HG02798 (cell line): ENCODE results near the gene GAB2.
A peak's percentile ranks its signal among the peaks of the same experiment; 100 is the strongest.
"Not testable (repeated sequence)": the region's sequence is repeated elsewhere in the genome, so short reads cannot be mapped to it uniquely, and the experiment has no call there.

Experiments
- ATAC-seq: cut with Tn5 transposase; IDR thresholded peaks from one replicate; pipeline ENCODE4 v1.9.1; 2021; ENCODE audit warnings: mild to moderate bottlenecking; ENCODE audit not compliant: unreplicated experiment, poor library complexity

GAB2 gene

GRCh38 chr11:78230161-78230877 is 187.3 kb downstream of the GAB2 start:
- no peak for ATAC-seq

- ATAC-seq: no peak
Measured at GRCh38 chr11:78229106-78229505, 188.5 kb downstream of the GAB2 start.

GRCh38 chr11:78228467-78228866 is 189.2 kb downstream of the GAB2 start:
- peak; percentile 64 for ATAC-seq

- peak; percentile 42 for ATAC-seq
Measured at GRCh38 chr11:78227921-78228320, 189.7 kb downstream of the GAB2 start.

DNA sequence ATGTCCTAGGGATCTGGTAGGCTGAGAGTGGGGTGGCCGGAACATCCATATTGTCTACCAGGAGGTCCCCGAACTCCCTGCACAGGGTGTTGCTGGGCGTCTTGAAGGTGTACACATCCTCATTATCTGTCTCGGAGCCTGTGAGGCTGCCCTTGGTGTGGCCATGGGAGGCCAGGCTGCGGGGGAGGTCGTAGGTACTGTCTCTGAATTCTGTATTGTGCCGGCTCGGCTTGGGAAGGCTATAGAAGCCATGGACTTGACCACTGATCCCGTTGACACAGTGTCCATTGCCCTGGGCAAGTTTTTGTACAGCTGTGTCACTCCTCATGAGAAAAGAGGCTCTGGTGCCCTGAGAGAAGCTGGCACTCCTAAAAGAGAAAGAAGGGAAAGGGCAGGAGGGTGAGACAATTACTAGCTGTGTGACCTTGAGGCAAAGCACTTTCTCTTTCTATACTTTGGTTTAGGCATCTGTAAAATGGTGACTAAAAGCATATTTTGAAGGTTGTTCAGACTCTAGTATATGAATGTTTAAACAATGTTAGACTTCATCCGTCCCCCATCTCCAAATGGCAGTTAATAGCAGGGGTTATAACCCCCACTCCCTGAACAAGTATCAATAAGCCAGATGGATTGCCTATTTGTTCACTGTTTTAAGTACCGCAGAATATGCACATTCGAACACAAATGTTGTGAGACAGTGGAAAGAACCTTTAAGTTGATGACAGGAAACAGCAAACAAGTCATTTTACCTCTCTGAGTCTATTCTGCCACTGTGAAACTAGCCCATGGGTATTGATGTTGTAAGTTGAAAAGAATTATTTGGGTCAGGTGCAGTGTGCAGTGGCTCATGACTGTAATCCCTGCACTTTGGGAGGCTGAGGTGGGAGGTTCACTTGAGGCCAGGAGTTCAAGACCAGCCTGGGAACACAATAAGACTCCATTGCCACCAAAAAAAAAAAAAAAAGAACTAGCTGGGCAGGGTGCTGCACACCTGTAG is 190.6 kb downstream of the GAB2 start:
- ATAC-seq: no peak

DNA sequence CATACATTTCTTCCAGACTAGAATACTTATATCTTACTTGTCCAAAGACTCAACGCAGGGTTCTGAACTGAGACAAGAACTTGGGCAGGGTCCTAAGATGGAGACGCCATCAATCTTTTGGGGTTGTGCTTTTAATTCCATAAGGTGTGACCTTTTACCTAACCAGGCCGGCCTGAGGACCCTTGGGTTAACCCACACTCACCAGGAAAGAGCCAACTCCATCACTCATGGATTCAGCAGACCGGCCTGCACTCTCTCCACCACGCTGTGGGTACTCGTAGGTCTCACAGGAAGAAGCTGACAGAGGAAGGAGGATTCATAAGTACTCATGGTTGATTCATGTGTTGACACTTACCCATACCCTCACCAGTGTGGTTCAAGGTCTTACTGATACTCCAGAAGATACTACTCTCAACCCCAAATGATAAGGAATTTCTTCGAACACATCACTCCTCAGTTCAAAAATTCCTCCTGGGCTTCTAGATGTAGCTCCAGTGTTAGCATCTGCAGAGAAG is 192.7 kb downstream of the GAB2 start:
- no peak for ATAC-seq

DNA sequence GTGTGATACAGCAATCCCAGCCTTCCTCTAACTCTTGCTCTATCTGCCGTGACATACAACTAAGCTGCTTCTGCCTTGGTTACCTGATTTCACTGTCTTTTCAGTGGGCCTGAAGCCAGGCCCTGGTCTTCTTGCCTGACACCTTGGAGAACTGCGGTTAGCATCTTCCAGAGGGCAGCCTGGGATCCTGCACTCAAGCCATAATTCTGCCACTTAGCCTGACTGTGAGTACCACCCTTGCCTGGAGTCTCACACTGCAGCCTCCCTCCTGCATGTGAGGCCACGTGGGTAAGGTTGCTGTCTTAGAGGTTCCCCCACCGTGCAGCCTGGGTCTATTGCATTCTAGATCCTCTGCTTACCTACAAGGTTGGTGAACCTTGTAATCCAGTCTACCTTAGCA is 193.1 kb downstream of the GAB2 start:
- ATAC-seq: no peak

GRCh38 chr11:78223320-78223954 is 194.2 kb downstream of the GAB2 start:
- peak; percentile 69 for ATAC-seq

DNA sequence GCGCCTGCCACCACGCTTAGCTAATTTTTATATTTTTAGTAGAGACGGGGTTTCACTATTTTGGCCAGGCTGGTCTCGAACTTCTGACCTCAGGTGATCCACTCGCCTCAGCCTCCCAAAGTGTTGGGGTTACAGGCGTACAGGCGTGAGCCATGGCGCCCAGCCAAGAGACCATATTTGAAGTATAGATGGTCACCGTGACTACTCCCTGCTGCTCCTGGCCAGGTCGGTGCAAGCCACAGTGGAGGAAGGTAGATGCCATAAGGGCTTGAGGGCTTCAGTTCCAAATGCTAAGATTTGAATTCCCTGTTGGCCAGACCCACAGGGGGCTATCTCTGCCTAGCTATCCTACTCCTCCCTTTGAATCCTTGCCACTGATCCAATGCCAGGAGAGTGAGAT is 194.9 kb downstream of the GAB2 start:
- ATAC-seq: not testable (repeated sequence)

DNA sequence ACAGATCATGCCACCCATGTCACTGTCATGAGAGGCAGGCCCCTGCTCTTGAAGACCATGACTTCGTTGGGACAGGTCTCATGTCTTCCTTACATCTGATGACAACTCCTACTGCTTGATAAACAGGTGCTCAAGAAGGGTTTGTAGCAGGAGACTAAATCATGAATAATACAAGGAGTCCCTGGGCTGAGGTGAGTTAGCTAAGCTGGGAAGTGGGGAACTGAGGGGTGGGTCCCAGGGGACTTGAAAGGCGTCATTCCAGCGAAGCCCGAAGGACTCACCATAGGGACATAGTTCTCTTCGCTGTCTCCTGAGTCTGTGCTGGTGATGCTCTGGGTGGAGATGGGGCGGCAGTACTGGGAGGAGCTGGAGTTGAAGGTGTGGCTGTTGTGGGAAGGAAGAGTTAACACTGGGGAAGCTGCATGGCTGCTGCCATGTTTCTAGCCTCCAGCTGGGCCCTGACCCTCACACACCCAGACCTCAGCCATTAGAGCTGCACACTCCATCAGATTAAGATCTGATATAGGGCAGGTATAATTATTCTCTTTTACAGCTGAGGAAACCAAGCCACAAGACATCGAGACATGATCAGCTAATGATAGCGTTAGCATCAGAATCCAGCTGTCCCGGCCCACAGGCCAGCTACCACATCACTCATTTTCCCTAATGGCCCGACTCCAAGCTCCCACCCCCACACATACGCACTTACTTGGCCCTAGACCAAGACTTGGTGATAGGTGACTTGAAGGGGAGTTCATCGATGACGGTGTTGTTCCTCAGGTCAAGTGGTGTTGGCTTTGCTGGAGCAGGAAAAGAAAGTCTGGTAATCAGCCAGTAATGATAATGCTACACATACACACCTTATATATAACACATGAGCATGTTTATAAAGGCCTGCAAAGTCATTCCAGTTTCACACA is 196.0 kb downstream of the GAB2 start:
- ATAC-seq: no peak

DNA sequence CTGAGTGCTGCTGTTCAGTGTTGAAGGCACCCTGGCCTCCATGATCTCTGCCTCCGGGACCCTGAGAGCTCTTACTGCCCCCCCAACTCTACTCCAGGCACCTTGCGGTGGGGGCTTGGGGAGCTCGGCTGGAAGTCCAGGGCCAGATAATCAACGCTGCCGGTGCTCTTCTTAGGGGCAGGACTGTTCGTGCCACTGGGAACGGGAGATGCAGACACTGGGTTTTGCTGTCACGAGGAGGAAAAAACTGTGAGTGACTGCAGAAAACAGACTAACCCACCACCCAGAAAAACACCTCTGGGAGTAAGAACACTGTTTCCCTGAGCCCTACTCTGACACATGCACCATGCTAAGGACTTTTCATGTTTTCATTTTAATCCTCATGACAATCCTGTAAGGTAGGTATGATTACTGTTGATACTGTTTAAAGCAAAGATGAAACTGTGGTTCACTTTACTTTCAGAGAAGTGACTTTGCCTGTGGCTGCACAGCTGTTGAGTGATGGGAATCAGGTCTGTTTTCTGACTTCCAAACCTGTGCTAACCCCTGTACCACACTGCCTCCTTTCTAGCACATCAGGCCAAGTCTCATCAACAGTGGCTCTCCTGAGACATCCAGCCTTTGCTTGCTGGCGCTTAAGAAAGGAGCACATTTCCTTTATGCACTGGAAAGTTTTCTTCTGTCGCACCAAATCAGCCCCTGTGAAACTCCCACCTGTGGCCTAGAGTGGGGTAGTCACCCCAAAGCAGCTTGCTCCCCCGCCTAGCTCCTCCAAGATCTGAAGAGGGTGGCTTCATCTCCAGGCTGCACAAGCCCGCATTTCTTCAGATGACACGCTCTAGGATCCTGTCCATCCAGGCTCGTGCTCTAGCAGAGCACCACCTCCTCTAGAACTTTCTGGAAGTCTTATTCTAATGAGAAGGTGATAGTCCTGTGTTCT is 197.1 kb downstream of the GAB2 start:
- no peak for ATAC-seq

DNA sequence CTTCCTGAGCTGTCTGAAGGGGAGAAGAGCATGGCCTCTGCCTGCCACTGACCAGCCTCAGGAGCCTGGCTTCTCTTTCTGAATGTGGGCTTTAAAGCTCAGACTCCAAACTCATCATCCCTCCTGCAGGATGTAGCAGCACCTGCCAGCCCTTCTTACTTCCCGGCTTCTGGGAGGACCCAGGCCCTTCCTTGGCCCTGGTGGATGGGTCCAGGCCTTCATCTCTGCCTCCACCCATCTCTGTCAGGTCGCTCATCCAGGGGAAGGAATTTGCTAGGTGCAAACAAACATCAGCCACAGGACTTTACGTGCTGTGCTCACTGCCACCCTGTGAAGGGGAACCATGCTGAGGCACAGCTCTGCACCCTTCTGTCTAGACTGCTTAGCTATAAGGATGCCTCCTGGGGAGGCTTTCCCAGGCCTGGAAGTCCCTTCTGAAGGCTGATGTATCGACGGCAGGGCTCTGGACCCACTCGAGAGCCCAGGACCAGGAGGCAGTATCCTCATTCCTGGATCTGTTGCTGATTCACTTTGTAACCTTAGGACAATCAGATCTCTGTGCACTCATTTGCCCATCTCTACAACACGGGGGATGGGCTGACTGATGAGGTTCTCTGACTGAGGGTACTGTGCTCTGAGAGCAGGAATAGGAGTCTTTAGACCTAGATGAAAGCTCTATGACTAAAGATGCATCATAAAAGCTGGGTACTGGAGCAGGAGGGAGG is 198.0 kb downstream of the GAB2 start:
- ATAC-seq: no peak

DNA sequence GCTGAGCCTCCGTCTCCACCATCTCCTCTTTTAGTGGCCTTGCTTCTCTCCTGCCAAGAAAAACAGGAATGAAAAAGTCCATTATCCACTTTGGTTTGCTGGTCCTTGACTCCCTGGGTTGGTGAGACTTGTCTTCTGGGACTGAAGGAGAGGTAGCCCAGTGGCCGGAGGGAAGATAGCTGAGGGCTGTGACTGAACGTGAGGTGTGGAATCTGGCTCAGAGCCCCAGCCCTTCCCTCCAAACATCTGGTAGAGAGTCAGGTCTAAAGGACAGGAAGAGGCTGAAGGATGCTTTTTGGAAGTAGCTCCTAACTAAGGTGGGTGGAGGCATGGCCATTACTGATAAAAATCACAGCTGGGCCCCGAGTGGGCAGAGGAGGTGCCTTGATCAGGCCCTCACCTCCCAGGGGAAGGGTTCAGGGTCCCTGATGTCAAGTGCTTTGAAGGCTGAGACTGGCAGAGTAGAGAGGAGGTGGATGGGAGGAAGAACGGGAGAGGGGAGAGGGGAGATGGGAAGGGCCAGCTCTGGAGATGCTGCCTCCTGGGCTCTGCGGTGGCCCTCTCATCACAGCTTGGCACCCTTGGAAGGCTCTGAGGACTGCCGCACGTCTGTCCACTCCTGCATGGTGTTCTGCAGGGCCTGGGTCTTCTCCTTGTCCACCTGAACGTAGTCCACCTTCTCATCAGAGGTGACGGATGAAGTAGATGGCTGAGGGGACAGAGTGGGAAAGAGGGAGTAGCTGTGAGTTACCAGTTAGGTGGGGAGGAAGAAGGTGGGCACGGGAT is 198.7 kb downstream of the GAB2 start:
- no peak for ATAC-seq

- no peak for ATAC-seq
Measured at GRCh38 chr11:78217650-78218541, 199.7 kb downstream of the GAB2 start.

DNA sequence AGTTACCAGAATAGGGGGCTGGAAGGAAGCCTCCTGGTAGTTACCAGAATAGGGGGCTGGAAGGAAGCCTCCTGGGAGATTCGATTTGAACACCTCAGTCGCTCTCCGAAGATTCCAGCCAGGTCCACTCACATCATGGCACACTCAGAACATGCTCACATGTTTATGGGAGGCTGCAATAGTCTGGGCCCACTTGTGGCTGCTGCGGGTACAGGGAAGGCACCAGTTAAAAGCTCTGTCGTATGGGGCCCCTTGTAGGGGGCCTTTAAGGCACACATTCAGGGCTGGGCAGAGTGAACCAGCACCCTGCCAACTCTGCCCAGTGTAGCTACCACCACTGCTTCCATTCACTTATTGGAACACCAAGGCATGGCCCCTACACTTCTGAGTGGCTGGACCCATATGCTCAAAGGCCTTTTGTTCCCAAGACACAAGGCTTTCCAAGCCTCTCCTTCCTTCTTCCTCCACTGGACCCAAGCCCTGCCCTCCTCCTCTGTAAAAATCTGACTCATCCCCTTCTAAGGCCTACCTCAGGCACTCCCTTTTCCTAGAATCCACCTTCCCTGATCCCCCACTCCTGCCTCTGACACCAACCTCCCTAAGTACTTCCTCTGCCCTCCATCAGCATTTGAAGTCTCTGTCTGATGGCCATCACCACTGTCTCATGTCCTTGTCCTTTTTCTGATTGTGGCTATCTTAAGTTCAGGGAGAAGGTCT is 200.9 kb downstream of the GAB2 start:
- no peak for ATAC-seq

DNA sequence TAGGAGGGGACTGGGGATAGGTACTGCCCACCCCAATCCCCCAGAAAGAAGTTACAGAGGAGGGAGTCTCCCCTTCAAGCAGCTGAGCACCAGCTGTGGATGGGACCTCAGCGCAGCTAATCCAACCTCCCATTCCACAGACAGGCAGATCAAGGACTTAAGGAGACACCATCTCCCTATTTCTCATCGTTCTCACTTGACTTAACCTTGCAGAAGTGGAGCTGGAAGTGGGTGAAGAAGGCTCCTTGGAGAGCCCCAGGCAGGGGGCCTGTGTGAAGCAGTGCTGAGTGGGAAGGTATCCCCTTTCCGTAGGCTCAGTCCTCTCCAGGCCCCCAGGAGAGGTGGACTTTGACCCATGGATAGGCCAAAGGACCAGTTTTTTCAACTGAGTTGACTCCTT is 201.6 kb downstream of the GAB2 start:
- ATAC-seq: no peak
